Smooth muscle cell (in vitro differentiated cells): Measurements from ENCODE around the gene ANKRD11. TPM values are rescaled to one million over a fixed set of nuclear protein-coding genes. Genes with fewer than 3 reads are reported as not detected.

Source experiments
- DNase-seq: peaks from one replicate; lab custom pipeline; 2025; ENCODE audit not compliant: unreplicated experiment; lab: John Stamatoyannopoulos, UW
- H2AFZ ChIP-seq: fragments of 200-600 bp; sonication (generic); 2 replicates; pipeline ENCODE4 v1.6.0; 2016; ENCODE audit warnings: antibody characterized with exemption, low read depth, mild to moderate bottlenecking
- H3F3A ChIP-seq: fragments of 200-600 bp; sonication (generic); 2 replicates; pipeline ENCODE4 v1.6.0; 2017; ENCODE audit warnings: antibody characterized with exemption, low read depth
- H3K27ac ChIP-seq: fragments of 200-600 bp; sonication (generic); 2 replicates; pipeline ENCODE4 v1.5.1; 2016; ENCODE audit warnings: low read depth, mild to moderate bottlenecking
- H3K27me3 ChIP-seq: fragments of 200-600 bp; sonication (generic); 2 replicates; pipeline ENCODE4 v1.6.1; 2016; ENCODE audit warnings: low read depth, mild to moderate bottlenecking
- H3K36me3 ChIP-seq: fragments of 200-600 bp; sonication (generic); 2 replicates; pipeline ENCODE4 v1.5.1; 2016; ENCODE audit warnings: low read depth
- H3K4me1 ChIP-seq: fragments of 200-600 bp; sonication (generic); 2 replicates; pipeline ENCODE4 v1.5.1; 2016; ENCODE audit warnings: low read depth
- H3K4me2 ChIP-seq: fragments of 200-600 bp; sonication (generic); 2 replicates; pipeline ENCODE4 v1.6.0; 2016; ENCODE audit warnings: mild to moderate bottlenecking
- H3K4me3 ChIP-seq: fragments of 200-600 bp; sonication (generic); 2 replicates; pipeline ENCODE4 v1.5.1; 2016; ENCODE audit warnings: mild to moderate bottlenecking
- H3K79me2 ChIP-seq: fragments of 200-600 bp; sonication (generic); 2 replicates; pipeline ENCODE4 v1.6.0; 2016; ENCODE audit warnings: low read depth, mild to moderate bottlenecking
- H3K9ac ChIP-seq: fragments of 200-600 bp; sonication (generic); 2 replicates; pipeline ENCODE4 v1.6.0; 2016; ENCODE audit warnings: low read depth
- H3K9me3 ChIP-seq: fragments of 200-600 bp; sonication (generic); replicated peaks from 2 replicates; pipeline ENCODE4 v1.5.1; 2016; ENCODE audit warnings: low read depth
- H4K20me1 ChIP-seq: fragments of 200-600 bp; sonication (generic); 2 replicates; pipeline ENCODE4 v1.6.0; 2016; ENCODE audit warnings: low read depth
- WGBS: methylation state at CpG from one replicate; pipeline ENCODE4 v1.1.7; 2016; ENCODE audit warnings: low lambda C conversion rate; 5-methylcytosine and 5-hydroxymethylcytosine counted together
- polyA plus RNA-seq: library from polyadenylated mRNA; unstranded; fragments of >200 nt; fragmentation: Nextera tagmentation; extraction: Ambion mirVana; gene quantifications from 2 replicates; pipeline ENCODE4 v1.2.1, GENCODE V29; 2016
- total RNA-seq: library from RNA; depleted of rRNA; stranded (reverse); fragments of >200 nt; gene quantifications from 2 replicates; pipeline ENCODE4 v1.2.3, GENCODE V29; 2014
- TF ChIP-seq, protein P1 (sequence below): fragments of 200-600 bp; sonication (generic); IDR thresholded peaks from 2 replicates; pipeline ENCODE4 v1.5.1; 2017; ENCODE audit warnings: borderline replicate concordance, mild to moderate bottlenecking, antibody characterized with exemption; ENCODE audit not compliant: insufficient read depth, poor library complexity, severe bottlenecking

Gene ANKRD11
- total and polyA plus RNA-seq, 2 experiments from 2014 or later, result 31.5 to 105 TPM

DNA sequence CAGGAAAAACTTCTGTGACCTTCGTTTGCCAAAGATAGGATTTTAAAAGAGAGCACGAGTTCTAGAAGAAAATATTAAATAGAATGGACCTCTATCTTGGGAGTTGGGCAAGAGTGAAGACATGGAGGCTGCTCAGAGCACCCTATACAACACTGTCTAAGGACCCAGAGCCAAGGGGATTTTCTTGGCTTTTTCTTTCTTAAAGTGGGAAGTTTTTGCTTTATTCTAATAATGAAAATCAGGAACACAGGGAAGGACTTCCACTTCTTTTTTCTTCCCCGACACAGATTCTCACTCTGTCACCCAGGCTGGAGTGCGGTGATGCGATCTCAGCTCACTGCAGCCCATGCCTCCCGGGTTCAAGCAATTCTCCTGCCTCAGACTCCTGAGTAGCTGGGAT lies 178.7 kb downstream of the ANKRD11 start:
- Histone ChIP-seq H3K4me1 (no peaks in the 10 kb centered on the region), H3K4me3 (no peak overlapping the region), H3K4me2 (no peak overlapping the region), H3K27ac (no peak overlapping the region), H2AFZ (no peak overlapping the region), H3K27me3 (no peaks in the 10 kb centered on the region), H3K9me3 (no peaks in the 10 kb centered on the region), H3K36me3 (no peaks in the 10 kb centered on the region), H4K20me1 (peaks cover 100% of the 10 kb centered on the region), H3K9ac (no peak overlapping the region), H3F3A (no peaks in the 10 kb centered on the region), H3K79me2 (peaks cover 100% of the 10 kb centered on the region)
- WGBS, result 97% methylated on average over 6 of the region's 6 CpGs
- TF ChIP-seq, protein P1, sequence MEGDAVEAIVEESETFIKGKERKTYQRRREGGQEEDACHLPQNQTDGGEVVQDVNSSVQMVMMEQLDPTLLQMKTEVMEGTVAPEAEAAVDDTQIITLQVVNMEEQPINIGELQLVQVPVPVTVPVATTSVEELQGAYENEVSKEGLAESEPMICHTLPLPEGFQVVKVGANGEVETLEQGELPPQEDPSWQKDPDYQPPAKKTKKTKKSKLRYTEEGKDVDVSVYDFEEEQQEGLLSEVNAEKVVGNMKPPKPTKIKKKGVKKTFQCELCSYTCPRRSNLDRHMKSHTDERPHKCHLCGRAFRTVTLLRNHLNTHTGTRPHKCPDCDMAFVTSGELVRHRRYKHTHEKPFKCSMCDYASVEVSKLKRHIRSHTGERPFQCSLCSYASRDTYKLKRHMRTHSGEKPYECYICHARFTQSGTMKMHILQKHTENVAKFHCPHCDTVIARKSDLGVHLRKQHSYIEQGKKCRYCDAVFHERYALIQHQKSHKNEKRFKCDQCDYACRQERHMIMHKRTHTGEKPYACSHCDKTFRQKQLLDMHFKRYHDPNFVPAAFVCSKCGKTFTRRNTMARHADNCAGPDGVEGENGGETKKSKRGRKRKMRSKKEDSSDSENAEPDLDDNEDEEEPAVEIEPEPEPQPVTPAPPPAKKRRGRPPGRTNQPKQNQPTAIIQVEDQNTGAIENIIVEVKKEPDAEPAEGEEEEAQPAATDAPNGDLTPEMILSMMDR, result no peak
- DNase-seq, result no peak

DNA sequence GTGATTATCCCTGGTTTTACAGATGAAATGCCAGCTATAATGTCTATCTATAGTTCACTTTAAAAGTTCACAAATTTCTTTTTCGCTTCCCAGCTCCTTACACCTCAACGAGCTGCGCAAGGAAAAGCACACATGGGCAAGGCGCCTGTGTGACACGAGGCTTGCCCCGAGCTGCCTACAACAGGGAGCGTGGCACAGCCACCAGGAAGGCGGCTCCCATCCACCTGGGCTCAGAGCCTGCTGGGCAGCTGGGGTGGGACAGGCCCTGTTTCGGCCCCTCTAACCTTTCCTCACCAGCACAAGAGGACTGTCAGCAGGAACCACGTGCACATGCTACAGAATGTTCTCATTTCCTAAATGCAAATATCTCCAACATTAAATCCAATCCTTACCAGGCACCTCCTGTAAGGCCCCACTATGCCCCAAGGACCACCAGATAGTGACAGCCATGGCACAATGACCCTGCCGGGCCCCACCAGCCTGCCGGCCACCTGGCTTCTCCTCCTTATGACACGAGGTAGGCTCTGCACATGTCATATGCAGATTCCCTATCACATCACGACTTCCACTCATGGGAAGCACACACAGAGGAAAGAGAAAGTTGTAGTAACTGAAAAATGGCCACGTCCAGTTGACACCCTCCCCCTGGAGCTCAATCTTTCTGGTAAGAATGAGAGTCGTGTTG lies 180.8 kb downstream of the ANKRD11 start:
- no peak for DNase-seq
- Histone ChIP-seq H3K4me1 (no peaks in the 10 kb centered on the region), H3K27ac (no peak overlapping the region), H3K9me3 (no peaks in the 10 kb centered on the region), H3K9ac (no peak overlapping the region), H2AFZ (no peak overlapping the region), H3K4me2 (no peak overlapping the region), H3F3A (no peaks in the 10 kb centered on the region), H4K20me1 (peaks cover 88% of the 10 kb centered on the region), H3K36me3 (no peaks in the 10 kb centered on the region), H3K79me2 (peaks cover 87% of the 10 kb centered on the region), H3K27me3 (no peaks in the 10 kb centered on the region), H3K4me3 (no peak overlapping the region)
- WGBS, result 85% methylated on average over 16 of the region's 16 CpGs
- TF ChIP-seq, protein P1, result no peak

DNA sequence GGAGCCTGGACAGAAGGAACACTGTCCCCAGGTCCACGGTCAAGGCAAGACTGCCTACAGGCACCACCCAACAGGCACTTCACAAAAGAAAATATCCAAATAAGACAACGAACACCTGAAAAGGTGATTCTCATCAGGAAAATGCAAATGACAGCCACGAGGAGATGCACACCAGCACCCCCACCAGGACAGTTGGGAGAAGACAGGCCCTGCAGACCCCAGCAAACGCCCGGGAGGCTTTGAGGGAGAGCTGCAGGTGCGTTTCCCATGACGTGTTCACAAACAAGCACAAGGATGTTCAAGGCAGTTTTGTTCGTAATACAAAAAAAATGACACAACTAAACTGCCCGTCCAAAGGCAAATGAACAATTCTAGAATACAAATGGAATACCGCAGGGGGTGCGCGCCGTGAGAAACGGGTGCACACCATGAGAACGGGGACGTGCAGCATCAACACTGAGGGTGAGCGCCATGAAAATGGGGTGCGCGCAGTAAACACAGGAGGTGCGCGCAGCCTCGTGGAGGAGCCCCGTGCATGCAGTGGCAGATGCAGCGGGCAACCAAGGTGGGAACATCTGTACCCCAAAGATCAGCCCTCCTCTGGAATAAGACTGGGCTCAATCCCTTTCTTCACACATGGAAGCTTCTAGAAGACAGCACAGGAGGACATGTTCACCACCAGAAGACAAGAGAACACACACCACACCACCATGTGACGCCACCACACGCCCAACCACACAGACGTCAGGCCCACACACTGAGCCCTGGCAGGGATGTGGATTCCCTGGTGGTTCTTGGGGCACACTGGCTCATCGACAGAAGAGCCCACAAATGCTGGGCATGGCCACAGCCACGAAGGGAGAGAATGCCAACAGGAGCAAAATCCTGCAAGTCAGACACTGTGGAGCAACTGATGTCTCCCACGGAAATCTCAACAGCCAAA lies 181.7 kb downstream of the ANKRD11 start:
- H4K20me1 ChIP-seq, result peaks cover 88% of the 10 kb centered on the region
- H3K27ac ChIP-seq, result no peak overlapping the region

More for the DNA sequence above, 181.7 kb downstream of the ANKRD11 start:
- H3K9ac ChIP-seq, result no peak overlapping the region
- H3K4me3 ChIP-seq, result no peak overlapping the region
- no peak overlapping the region for H2AFZ ChIP-seq
- no peak for DNase-seq
- no peaks in the 10 kb centered on the region for H3K36me3 ChIP-seq
- no peak overlapping the region for H3K4me2 ChIP-seq
- no peaks in the 10 kb centered on the region for H3K4me1 ChIP-seq
- H3K27me3 ChIP-seq, result no peaks in the 10 kb centered on the region
- no peaks in the 10 kb centered on the region for H3K9me3 ChIP-seq
- WGBS, result 91% methylated on average over 30 of the region's 30 CpGs
- H3K79me2 ChIP-seq, result peaks cover 82% of the 10 kb centered on the region
- TF ChIP-seq, protein P1, result peak; percentile 39
- no peaks in the 10 kb centered on the region for H3F3A ChIP-seq
